GM19193 (cell line): Measurements from ENCODE around the gene CHD9.

Experiments
- POLR2A ChIP-seq: IDR thresholded peaks from 4 replicates; pipeline ENCODE4 v1.6.1; 2011; ENCODE audit not compliant: insufficient read depth, insufficient read length; ENCODE audit errors: extremely low read depth

Gene CHD9, protein sequence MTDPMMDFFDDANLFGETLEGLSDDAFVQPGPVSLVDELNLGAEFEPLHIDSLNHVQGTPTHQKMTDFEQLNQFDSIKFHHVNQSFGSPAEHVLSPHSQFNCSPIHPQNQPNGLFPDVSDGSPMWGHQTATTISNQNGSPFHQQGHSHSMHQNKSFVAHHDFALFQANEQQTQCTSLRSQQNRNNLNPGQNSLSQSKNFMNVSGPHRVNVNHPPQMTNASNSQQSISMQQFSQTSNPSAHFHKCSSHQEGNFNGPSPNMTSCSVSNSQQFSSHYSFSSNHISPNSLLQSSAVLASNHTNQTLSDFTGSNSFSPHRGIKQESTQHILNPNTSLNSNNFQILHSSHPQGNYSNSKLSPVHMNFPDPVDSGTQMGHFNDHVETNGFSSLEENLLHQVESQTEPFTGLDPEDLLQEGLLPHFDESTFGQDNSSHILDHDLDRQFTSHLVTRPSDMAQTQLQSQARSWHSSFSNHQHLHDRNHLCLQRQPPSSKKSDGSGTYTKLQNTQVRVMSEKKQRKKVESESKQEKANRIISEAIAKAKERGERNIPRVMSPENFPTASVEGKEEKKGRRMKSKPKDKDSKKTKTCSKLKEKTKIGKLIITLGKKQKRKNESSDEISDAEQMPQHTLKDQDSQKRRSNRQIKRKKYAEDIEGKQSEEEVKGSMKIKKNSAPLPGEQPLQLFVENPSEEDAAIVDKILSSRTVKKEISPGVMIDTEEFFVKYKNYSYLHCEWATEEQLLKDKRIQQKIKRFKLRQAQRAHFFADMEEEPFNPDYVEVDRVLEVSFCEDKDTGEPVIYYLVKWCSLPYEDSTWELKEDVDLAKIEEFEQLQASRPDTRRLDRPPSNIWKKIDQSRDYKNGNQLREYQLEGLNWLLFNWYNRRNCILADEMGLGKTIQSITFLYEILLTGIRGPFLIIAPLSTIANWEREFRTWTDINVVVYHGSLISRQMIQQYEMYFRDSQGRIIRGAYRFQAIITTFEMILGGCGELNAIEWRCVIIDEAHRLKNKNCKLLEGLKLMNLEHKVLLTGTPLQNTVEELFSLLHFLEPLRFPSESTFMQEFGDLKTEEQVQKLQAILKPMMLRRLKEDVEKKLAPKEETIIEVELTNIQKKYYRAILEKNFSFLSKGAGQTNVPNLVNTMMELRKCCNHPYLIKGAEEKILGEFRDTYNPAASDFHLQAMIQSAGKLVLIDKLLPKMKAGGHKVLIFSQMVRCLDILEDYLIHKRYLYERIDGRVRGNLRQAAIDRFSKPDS (N-terminal part only)

DNA sequence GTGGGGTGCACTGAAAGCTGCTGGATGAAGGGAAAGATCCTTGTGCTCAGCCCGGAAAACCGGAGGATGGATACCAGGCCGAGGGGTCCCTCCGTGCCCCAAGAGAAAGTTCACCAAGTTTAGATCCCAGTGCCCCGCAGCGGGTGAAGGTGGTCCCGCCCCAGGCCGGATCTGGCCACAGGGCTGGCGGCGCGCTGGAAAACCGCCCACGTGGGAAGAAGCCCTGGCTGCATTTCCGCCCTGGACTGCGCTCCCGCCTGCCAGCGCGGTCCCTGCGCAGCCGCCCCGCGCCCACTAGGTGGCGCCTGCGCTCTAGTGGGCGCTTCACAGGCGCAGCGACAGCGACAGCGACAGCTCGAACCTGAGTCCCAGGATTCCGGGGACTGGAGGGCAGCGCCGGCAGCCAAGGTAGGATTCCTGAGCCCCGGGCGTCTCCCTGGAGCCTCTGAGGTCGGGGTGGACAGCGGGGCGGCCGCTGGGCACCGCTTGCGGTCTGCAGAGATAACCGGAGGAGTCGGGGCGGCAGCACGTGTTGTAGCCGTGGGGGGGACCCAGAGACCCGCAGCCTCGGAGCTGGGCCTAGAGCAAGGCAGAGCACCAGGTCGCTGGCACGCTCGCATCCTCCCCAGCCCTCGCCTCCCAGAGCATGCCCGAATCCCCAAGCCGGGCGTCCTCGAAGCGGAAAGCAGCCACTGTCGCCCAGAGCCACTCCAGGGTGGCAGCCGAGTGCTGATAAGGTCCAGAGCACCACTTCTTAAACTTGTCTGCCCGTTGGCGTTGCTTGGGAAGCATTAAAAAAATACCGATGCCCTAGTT is at the start of gene CHD9:
Gene CHD9 (plus strand): TSS at position 322 of the 816 bp plus-strand sequence. CDS start 101,099 bp downstream, outside the sequence.
- peak; percentile 55 for TF ChIP-seq POLR2A

GRCh38 chr16:53007095-53007494 is 47.7 kb upstream of the CHD9 start:
- TF ChIP-seq POLR2A, result no peak

DNA sequence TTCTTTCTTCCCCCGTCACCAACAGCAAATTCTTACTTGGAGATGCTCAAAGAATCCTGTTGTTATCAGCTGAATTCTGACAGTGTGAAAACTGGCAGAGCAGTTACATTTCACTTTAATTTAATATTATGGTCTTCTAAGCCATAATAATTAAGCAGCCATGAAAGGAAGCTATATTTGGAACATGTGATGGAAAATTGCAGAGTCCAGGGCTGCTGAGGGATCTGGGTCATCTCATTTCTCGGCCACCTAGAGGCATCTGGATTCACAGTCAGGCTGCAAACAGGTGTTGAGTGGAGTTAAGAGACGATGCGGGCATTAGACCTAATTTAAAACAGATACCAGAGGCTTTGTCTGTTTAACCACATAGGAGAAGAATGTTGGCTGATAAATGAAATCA is 40.5 kb upstream of the CHD9 start:
- TF ChIP-seq POLR2A, result no peak

DNA sequence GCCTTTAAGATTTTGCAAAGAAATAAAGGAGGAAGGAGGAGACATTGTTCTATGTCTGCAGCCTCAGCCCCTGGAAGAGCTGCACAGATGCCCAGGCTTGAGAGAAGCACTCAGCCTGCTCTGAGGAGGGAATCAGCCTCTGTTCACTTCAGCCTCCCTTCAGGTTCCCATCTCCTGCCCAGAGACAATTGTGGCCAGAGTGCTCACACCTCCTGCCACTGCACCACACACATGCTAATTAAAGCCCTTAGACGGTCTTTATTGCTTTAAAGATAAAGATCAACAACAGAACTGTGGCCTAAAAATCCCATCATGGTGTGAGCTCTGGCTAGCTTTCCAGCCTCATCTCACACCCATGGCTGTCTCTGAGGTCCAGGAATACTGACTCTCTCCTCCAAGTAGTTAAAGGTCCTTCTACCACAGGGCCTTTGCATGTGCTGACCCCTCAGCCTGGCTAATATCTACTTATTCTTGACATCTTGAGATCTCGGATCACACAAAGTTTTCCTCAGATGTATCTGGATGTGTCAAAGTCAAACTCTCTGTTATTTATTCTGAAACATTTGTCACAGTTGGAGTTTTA is 35.9 kb upstream of the CHD9 start:
- no peak for TF ChIP-seq POLR2A

DNA sequence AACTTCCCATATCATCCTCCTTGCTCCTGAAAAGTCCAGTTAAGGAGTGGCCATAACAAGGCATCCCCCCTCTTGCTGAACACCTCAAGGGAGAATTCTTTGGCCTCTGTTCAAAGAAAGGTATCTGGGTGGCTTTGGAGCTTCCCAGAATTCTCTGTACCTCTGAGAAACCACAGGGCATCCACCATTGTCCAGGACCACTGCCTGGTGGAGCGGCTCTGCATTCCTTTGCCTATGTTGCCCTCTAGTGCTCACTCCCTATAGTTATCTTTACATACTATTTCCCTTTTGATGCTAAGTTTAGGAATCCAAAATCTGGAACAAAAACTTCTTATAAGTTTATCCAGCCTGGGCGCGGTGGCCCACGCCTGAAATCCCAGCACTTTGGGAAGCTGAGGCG is 32.4 kb upstream of the CHD9 start:
- no peak for TF ChIP-seq POLR2A

DNA sequence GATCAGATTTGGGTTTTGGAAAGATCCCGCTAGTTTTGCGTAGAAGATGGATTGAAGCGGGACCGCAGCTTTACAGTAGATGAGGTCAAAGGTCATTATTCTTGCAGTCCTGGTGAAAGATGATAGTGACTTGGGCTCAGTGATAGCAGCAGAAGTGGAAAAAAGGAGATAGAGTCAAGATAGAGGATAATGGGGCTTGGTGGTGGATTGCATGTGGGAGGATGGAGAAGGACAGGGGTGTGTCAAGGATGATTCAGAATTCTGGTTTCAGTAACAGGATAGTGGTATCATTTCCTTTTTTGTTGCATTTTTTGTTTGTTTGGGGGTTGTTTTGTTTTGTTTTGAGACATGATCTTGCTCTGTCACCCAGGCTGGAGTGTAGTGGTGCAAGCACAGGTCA is 30.7 kb upstream of the CHD9 start:
- no peak for TF ChIP-seq POLR2A

DNA sequence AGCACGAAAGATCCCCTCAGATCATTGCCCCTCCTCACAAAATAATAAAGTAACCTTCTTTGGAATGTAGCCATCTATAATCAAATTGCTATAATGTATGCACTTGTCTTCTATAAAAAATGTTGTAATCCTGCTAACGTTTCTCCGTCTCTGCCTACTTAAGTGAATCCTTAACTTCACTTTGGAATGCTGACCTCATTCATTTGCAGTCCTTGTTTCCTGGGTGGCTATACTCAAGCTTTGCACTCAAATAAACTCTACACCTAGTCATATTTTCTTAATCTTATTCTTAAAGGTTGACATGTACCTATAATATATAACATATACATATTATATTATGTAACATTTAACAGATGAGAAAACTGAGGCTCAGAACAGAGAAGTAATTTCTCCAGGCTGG is 24.8 kb upstream of the CHD9 start:
- TF ChIP-seq POLR2A, result no peak

GRCh38 chr16:53031323-53031942 is 23.4 kb upstream of the CHD9 start:
- TF ChIP-seq POLR2A, result no peak

- TF ChIP-seq POLR2A, result no peak
These were observed 20.5 kb upstream of the CHD9 start for GRCh38 chr16:53034306-53034705.

GRCh38 chr16:53035176-53035942 is 19.4 kb upstream of the CHD9 start:
- TF ChIP-seq POLR2A, result no peak

DNA sequence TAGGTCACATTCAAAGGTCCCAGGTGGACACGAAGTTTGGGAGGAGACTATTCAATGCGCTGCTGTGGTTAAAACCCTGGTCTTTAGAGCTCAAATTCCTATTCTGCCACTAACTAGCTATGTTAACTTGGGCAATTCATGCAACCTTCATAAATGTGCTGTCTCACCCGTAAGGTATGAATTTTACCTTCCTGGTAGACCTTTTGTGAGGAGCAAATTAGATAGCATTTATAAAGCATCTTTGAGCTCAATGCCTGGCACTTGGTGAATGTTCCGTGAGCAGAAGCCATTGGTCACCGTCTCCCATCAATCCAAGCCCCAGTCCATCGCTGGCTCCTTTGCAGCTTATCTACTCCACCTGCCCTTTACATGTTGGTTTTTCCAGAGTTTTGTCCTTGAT is 18.7 kb upstream of the CHD9 start:
- no peak for TF ChIP-seq POLR2A

DNA sequence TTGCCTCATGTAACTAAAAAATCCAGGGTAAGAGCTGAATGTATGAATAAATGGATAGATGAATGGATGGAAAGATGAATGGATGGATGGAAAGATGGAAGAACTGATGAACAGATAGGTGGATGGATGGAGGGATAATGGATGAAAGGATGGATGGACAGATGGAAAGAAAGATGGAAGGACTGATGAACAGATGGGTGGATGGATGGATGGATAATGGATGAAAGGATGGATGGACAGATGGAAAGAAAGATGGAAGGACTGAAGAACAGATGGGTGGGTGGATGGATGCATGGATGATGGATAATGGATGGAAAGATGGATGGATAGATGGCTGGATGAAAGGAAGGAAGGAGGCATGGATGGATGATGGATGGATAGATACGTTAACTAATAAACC is 14.0 kb upstream of the CHD9 start:
- no peak for TF ChIP-seq POLR2A
